HL-60 (cell line): ENCODE measurements around the gene CACNA1E.

Source experiments
- DNase-seq, 2 experiments: peaks; one replicate each; pipeline ENCODE4 v3.0.0-alpha.2; 2010 to 2020; ENCODE audit warnings: low read depth in 1 of 2, low spot score in 1 of 2
- H3K27ac ChIP-seq: fragments of 250-450 bp; sonication (Bioruptor Pico); replicated peaks from 2 replicates; pipeline ENCODE4 v1.5.1; 2020; ENCODE audit warnings: mild to moderate bottlenecking, moderate library complexity
- H3K27me3 ChIP-seq: fragments of 250-450 bp; sonication (Bioruptor Pico); 2 replicates; pipeline ENCODE4 v1.5.1; 2021; ENCODE audit warnings: mild to moderate bottlenecking, moderate library complexity; ENCODE audit not compliant: insufficient read depth, poor library complexity, severe bottlenecking
- H3K4me3 ChIP-seq: replicated peaks from 2 replicates; pipeline ENCODE4 v1.5.1; 2011; ENCODE audit warnings: mild to moderate bottlenecking, control low read depth, low read length; ENCODE audit not compliant: insufficient read depth
- CTCF ChIP-seq: IDR thresholded peaks from one replicate; pipeline ENCODE4 v1.5.1; 2011; ENCODE audit warnings: low read length, control low read depth, inconsistent platforms; ENCODE audit not compliant: insufficient read depth
- GABPA ChIP-seq: IDR thresholded peaks from 2 replicates; pipeline ENCODE4 v1.6.1; 2012; ENCODE audit warnings: low read depth
- POLR2AphosphoS5 ChIP-seq: IDR thresholded peaks from 2 replicates; pipeline ENCODE4 v1.6.1; 2012; ENCODE audit warnings: low read depth
- REST ChIP-seq: IDR thresholded peaks from 2 replicates; pipeline ENCODE4 v1.6.1; 2012; ENCODE audit warnings: low read depth; ENCODE audit not compliant: insufficient replicate concordance
- SPI1 ChIP-seq: IDR thresholded peaks from 2 replicates; pipeline ENCODE4 v1.6.1; 2012; ENCODE audit warnings: low read depth, mild to moderate bottlenecking, borderline replicate concordance

The CACNA1E gene

GRCh38 chr1:181794332-181794731 lies 311.0 kb downstream of the CACNA1E start:
- H3K4me3 ChIP-seq: no peak overlapping the region
- TF ChIP-seq CTCF: no peak
- TF ChIP-seq POLR2AphosphoS5: no peak
- no peak for TF ChIP-seq REST
- TF ChIP-seq GABPA: no peak
- TF ChIP-seq SPI1: no peak
- no peaks in the 10 kb centered on the region for H3K27me3 ChIP-seq
- H3K27ac ChIP-seq: no peak overlapping the region
- DNase-seq: no peak

- Histone ChIP-seq H3K27ac (no peak overlapping the region), H3K27me3 (no peaks in the 10 kb centered on the region), H3K4me3 (no peak overlapping the region)
- DNase-seq: no peak
- no peak for TF ChIP-seq CTCF
- TF ChIP-seq GABPA: no peak
- no peak for TF ChIP-seq REST
- no peak for TF ChIP-seq POLR2AphosphoS5
- TF ChIP-seq SPI1: no peak
Observed at GRCh38 chr1:181798191-181798926, 315.0 kb downstream of the CACNA1E start.

GRCh38 chr1:181801617-181802016 lies 318.3 kb downstream of the CACNA1E start:
- DNase-seq: no peak
- Histone ChIP-seq H3K4me3 (no peak overlapping the region), H3K27ac (no peak overlapping the region), H3K27me3 (peaks cover 3% of the 10 kb centered on the region)
- TF ChIP-seq SPI1 (no peak), GABPA (no peak), POLR2AphosphoS5 (no peak), CTCF (no peak), REST (no peak)
